Immature natural killer cell (primary cell): Measurements from ENCODE around the gene CBLC. TPM values are rescaled to one million over a fixed set of nuclear protein-coding genes. Genes with fewer than 3 reads are reported as not detected.

Experiments used
- DNase-seq, 3 donors: peaks; one replicate each; pipeline ENCODE4 v3.0.0; 2022; ENCODE audit warnings: mixed read lengths in 1 of 3
- H3K27ac Mint-ChIP-seq, 6 donors: one replicate each; pipeline ENCODE4 v1.8.0; 2020; ENCODE audit warnings: mixed read lengths in 6 of 6, mild to moderate bottlenecking in 5 of 6, inconsistent platforms in 4 of 6, moderate library complexity in 3 of 6
- H3K27me3 Mint-ChIP-seq, 3 donors: one replicate each; pipeline ENCODE4 v1.8.0; 2020 to 2021; ENCODE audit warnings: low read depth in 3 of 3, mild to moderate bottlenecking in 3 of 3, mixed read lengths in 3 of 3, moderate library complexity in 3 of 3, inconsistent platforms in 1 of 3
- H3K36me3 Mint-ChIP-seq, 3 donors: one replicate each; pipeline ENCODE4 v1.8.0; 2020; ENCODE audit warnings: mixed read lengths in 3 of 3, inconsistent platforms in 2 of 3, mild to moderate bottlenecking in 2 of 3
- H3K4me1 Mint-ChIP-seq, 2 donors: one replicate each; pipeline ENCODE4 v1.8.0; 2020; ENCODE audit warnings: inconsistent platforms in 2 of 2, mild to moderate bottlenecking in 2 of 2, mixed read lengths in 2 of 2, moderate library complexity in 1 of 2
- H3K4me3 Mint-ChIP-seq, 5 donors: one replicate each; pipeline ENCODE4 v1.8.0; 2020; ENCODE audit warnings: mild to moderate bottlenecking in 5 of 5, mixed read lengths in 5 of 5, inconsistent platforms in 3 of 5, moderate library complexity in 3 of 5
- H3K9me3 Mint-ChIP-seq, 6 donors: one replicate each; pipeline ENCODE4 v1.8.0; 2020; ENCODE audit warnings: mild to moderate bottlenecking in 6 of 6, mixed read lengths in 6 of 6, inconsistent platforms in 4 of 6, moderate library complexity in 3 of 6
- polyA plus RNA-seq, 3 donors: library from polyadenylated mRNA; unstranded; fragments of 300-500 nt; fragmentation: Illumina TruSeq; gene quantifications; one replicate each; pipeline ENCODE4 v1.2.3, GENCODE V29; 2021

The CBLC gene, protein sequence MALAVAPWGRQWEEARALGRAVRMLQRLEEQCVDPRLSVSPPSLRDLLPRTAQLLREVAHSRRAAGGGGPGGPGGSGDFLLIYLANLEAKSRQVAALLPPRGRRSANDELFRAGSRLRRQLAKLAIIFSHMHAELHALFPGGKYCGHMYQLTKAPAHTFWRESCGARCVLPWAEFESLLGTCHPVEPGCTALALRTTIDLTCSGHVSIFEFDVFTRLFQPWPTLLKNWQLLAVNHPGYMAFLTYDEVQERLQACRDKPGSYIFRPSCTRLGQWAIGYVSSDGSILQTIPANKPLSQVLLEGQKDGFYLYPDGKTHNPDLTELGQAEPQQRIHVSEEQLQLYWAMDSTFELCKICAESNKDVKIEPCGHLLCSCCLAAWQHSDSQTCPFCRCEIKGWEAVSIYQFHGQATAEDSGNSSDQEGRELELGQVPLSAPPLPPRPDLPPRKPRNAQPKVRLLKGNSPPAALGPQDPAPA
- not detected for polyA plus RNA-seq

DNA sequence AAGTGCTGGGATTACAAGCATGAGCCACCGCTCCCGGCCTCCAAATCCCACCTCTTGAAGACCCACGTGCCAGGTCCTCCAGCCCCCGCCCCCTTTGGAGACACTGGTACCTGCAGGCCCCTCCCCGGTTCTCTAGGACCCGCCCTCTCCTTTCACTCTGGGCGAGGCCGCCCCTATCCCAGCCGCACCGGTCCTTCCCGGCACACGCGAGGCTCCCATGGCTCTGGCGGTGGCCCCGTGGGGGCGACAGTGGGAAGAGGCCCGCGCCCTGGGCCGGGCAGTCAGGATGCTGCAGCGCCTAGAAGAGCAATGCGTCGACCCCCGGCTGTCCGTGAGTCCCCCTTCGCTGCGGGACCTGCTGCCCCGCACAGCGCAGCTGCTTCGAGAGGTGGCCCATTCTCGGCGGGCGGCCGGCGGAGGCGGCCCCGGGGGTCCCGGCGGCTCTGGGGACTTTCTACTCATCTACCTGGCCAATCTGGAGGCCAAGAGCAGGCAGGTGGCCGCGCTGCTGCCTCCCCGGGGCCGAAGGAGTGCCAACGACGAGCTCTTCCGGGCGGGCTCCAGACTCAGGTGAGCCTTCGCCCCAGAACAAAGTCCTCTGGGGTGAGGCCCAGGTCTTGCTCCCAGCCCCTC lies at the start of gene CBLC:
TSS of gene CBLC (plus strand) at position 176 of the 633 bp plus-strand sequence. CDS start at position 218, 42 bp downstream.
- H3K4me1 Mint-ChIP-seq: no peaks in the 10 kb centered on the region
- no peak within 1 kb of the TSS for H3K27ac Mint-ChIP-seq
- H3K4me3 Mint-ChIP-seq: no peak within 1 kb of the TSS
- H3K27me3 Mint-ChIP-seq: peaks cover 0 to 5% (median 0%) of the 10 kb centered on the region in 3 donors
- H3K36me3 Mint-ChIP-seq: no peaks in the 10 kb centered on the region
- no peak for DNase-seq
- H3K9me3 Mint-ChIP-seq: no peaks in the 10 kb centered on the region

DNA sequence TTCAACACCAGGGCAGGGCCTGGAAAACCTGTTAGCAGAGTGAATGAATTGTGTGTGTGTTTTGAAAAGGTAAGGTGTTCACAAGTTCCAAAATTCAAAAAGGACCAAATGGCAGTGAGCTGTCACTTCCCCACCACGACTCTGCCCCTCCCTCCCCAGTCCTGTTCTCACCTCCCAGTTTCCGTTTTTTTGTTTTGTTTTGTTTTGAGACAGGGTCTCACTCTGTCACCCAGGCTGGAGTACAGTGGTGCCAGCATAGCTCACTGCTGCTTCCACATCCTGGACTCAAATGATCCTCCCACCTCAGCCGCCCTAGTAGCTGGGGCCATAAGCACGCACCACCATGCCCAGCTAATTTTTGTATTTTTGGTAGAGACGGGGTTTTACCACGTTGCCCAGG lies 49.5 kb upstream of the CBLC start:
- Mint-ChIP-seq H3K4me1 (peaks cover 24 to 26% of the 10 kb centered on the region in 2 donors), H3K27me3 (peaks cover 4 to 10% (median 9%) of the 10 kb centered on the region in 3 donors), H3K36me3 (no peaks in the 10 kb centered on the region), H3K4me3 (peak overlapping the region in 2 of 5 donors; percentile 4 to 31), H3K27ac (peak overlapping the region in 3 of 6 donors; percentile 64 to 73 (median 69)), H3K9me3 (no peaks in the 10 kb centered on the region)
- no peak for DNase-seq

DNA sequence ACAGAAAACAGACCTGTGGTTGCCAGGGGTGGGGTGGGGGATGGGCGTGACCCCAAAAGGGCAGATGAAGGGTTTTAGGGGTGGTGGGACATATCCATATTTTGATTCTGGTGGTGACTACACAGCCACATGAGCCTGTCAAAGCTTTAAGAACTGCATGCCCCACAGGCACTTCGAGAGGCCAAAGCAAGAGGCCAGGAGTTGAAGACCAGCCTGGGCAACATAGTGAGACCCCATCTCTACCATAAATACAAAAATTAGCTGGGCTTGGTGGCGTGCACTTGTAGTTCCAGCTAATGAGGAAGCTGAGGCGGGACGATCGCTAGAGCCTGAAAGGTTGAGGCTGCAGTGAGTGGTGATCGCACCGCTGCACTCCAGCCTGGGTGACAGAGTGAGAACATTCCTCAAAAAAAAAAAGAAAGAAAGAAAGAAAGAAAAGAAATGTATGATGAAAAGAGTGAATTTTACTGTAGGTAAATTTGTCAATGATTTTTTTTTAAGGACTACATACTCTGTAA lies 48.1 kb upstream of the CBLC start:
- no peak overlapping the region for H3K4me3 Mint-ChIP-seq
- no peaks in the 10 kb centered on the region for H3K9me3 Mint-ChIP-seq

DNA sequence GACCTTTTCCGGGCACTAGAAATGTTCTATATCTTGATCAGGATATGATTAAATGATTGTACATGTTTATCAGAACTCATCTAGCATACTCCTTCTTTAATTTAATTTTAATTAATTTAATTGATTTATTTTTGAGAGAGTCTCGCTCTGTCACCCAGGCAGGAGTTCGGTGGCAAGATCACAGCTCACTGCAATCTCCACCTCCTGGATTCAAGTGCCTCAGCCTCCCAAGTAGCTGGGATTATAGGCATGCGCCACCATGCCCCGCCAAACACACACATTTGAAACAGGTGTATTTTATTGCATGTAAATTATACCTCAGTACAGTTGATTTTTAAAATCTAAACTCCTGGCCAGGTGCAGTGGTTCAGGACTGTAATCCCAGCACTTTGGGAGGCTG lies 46.6 kb upstream of the CBLC start:
- Mint-ChIP-seq H3K36me3 (no peaks in the 10 kb centered on the region), H3K4me3 (no peak overlapping the region), H3K4me1 (peaks cover 14% of the 10 kb centered on the region in 2 donors), H3K9me3 (no peaks in the 10 kb centered on the region), H3K27me3 (peaks cover 4 to 8% (median 5%) of the 10 kb centered on the region in 3 donors), H3K27ac (no peak overlapping the region)
- DNase-seq: no peak

More for the DNA sequence above, 48.1 kb upstream of the CBLC start:
- Mint-ChIP-seq H3K27ac (no peak overlapping the region), H3K27me3 (peaks cover 3 to 7% (median 4%) of the 10 kb centered on the region in 3 donors), H3K4me1 (peaks cover 11 to 12% of the 10 kb centered on the region in 2 donors), H3K36me3 (no peaks in the 10 kb centered on the region)
- no peak for DNase-seq

DNA sequence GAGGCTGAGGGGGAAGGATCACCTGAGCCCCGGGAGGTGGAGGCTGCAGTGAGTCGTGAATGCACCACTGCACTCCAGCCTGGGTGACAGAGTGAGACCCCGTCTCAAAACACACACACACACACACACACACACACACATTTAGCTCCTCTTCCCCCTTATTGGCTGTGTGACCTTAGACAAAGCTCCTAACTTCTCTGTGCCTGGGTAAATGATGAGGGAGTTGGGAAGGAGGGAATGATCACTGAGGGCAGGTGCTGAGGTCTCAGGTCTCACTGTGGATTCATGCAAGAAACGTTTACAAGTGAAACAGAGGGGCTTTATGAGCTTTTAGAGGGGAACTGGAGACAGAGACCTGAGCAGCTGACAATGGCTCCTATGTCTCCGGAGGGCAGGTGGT lies 46.1 kb upstream of the CBLC start:
- DNase-seq: no peak
- H3K4me1 Mint-ChIP-seq: peaks cover 14 to 18% of the 10 kb centered on the region in 2 donors
- H3K27me3 Mint-ChIP-seq: peaks cover 4 to 8% (median 8%) of the 10 kb centered on the region in 3 donors
- no peaks in the 10 kb centered on the region for H3K36me3 Mint-ChIP-seq
- H3K9me3 Mint-ChIP-seq: no peaks in the 10 kb centered on the region
- peak overlapping the region in 1 of 6 donors; percentile 41 for H3K27ac Mint-ChIP-seq
- no peak overlapping the region for H3K4me3 Mint-ChIP-seq

DNA sequence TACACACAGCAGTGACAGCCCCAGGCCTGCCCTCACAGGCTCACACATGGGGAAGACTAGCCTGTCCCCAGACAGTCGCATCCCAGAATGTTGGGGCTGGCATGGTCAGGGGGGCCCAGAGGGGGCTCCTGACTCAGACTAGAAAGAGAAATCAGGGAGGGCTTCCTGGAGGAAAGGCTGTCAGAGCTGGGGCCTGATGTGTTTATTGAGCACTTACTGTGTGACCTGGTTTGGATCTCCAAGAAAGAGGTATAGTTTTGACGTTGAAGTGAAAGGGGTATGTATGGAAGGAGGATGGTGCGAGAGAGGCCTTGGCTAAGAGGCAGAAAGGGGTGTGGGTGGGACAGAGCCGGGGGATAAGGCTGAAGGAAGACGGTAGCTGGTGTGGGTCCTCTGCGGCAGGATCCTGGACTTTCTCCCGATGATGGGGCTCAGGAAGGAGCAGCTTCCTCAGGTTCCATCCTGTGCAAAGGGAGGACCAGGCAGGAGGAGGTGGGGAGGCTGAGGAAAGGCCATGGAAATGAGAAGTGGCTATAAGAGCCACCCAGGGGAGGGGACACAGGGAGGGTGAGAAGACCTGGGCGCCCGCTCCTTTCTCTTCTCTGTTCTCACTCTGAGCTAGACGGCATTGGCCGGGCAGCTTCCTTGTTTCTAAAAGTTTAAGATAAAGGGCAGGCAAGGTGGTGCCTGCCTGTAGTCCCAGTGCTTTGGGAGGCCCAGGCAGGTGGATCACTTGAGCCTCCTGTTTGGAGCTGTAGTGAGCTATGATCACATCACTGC lies 45.3 kb upstream of the CBLC start:
- no peak for DNase-seq
- Mint-ChIP-seq H3K9me3 (no peaks in the 10 kb centered on the region), H3K4me1 (peaks cover 22 to 26% of the 10 kb centered on the region in 2 donors), H3K36me3 (no peaks in the 10 kb centered on the region), H3K27ac (peak overlapping the region in 1 of 6 donors; percentile 13), H3K27me3 (peaks cover 4 to 8% (median 8%) of the 10 kb centered on the region in 3 donors), H3K4me3 (no peak overlapping the region)

DNA sequence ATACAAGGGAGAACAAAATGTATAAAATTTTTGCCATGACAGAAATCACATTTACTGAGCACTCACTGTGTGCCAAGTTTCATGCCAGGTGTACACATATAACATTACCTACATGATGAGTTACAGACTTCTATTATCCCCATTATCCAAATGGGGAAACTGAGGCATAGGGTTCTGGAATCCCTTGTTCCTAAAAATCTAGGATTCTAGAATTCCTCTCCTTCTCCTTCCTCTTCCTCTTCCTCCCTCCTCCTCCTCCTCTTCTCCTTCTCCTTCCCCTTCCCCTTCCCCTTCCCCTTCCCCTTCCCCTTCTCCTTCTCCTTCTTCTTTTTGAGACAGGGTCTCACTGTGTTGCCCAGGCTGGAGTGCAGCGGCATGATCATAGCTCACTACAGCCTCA lies 43.3 kb upstream of the CBLC start:
- DNase-seq: no peak
- peaks cover 29 to 34% of the 10 kb centered on the region in 2 donors for H3K4me1 Mint-ChIP-seq
- no peaks in the 10 kb centered on the region for H3K9me3 Mint-ChIP-seq
- peaks cover 4 to 8% (median 6%) of the 10 kb centered on the region in 3 donors for H3K27me3 Mint-ChIP-seq
- no peak overlapping the region for H3K4me3 Mint-ChIP-seq
- H3K27ac Mint-ChIP-seq: no peak overlapping the region
- H3K36me3 Mint-ChIP-seq: no peaks in the 10 kb centered on the region

DNA sequence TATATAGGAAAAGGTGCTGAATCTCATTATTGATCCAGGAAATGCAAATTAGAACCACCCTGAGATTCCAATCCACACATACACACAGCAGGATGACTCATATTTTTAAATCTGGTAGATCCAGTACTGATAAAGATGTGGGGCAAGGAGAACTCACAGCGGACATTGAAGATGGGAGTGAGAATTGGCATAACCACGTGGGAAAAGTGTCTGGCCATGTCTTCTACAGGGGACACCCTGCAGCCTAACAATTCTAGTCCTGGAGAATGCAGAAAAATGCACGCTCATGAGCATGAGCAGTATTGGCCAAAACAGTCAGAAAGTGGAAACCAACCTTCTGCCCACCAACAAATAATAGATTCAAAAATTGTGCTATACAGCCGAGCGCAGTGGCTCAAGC lies 42.7 kb upstream of the CBLC start:
- DNase-seq: no peak
- Mint-ChIP-seq H3K27me3 (peaks cover 4 to 11% (median 4%) of the 10 kb centered on the region in 3 donors), H3K27ac (peak overlapping the region in 1 of 6 donors; percentile 84), H3K9me3 (no peaks in the 10 kb centered on the region), H3K36me3 (no peaks in the 10 kb centered on the region), H3K4me3 (no peak overlapping the region), H3K4me1 (peaks cover 31 to 34% of the 10 kb centered on the region in 2 donors)

DNA sequence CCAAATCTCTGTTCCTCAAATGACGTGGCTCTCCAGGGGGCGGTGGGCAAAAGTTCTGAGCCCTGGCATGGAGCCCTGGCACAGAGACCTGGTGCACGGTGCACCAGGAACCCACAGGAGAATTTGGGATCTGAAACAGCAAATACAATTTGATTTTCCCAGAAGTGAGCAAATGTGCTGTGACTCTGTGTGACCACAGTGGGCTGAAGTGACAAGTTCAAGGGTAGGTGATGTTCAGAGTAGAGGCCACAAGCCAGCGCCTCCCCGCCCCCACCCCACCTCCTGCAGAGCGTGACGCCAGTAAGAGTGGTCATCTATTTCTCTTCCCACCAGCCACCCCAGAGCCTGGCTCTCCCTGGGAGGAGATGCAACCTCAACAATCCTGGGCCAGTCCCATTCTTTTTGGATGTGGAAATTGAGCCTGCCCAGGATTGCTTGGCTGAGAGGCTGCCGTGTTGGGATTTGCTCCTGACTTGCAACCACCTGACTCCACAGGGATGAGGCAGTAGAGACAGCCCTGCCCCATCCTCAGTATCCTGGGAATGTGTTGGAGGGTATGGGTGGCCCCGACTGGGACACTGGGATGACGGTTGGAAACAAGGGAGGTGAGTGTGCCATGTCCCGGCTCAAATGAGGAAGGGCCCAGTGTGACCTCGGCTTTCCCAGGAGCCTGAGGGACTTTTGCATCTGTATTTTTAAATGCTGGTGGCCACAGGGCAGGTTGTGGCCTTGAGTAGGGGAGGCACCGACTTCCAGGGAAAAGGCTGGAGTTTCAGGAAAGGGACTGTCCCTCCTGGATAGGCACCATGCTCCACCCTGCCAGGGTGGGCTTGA lies 40.2 kb upstream of the CBLC start:
- H3K4me3 Mint-ChIP-seq: peak overlapping the region; percentile 56 to 85 (median 80)
- peaks cover 39% of the 10 kb centered on the region in 2 donors for H3K4me1 Mint-ChIP-seq
- no peaks in the 10 kb centered on the region for H3K36me3 Mint-ChIP-seq
- DNase-seq: peak; percentile 48 to 59 (median 51)
- peaks cover 0 to 10% (median 4%) of the 10 kb centered on the region in 3 donors for H3K27me3 Mint-ChIP-seq
- H3K27ac Mint-ChIP-seq: peak overlapping the region; percentile 69 to 91 (median 89)
- H3K9me3 Mint-ChIP-seq: no peaks in the 10 kb centered on the region

DNA sequence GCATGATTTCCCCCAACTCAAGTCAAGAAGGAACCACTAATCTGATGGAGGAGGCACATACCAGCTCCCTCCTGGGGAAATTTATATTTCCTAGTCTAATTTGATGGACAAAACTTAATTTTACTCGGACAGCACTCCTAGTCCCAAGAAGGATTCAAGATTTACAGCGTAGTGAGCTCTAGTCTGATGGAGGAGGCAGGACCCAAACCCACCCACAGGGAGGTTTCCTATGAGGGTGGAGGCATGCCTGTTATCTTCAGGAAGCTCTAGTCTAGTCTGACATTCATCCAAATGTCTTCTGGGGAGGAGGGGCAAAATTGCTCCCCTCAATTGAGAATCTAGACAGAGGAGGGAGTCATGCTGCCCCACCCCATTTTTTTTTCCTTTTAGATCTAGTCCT lies 39.6 kb upstream of the CBLC start:
- Mint-ChIP-seq H3K4me1 (peaks cover 39 to 44% of the 10 kb centered on the region in 2 donors), H3K36me3 (no peaks in the 10 kb centered on the region), H3K9me3 (no peaks in the 10 kb centered on the region), H3K4me3 (peak overlapping the region in 2 of 5 donors; percentile 50 to 80), H3K27me3 (peaks cover 0 to 9% (median 4%) of the 10 kb centered on the region in 3 donors), H3K27ac (peak overlapping the region in 4 of 6 donors; percentile 40 to 91 (median 72))
- DNase-seq: no peak

DNA sequence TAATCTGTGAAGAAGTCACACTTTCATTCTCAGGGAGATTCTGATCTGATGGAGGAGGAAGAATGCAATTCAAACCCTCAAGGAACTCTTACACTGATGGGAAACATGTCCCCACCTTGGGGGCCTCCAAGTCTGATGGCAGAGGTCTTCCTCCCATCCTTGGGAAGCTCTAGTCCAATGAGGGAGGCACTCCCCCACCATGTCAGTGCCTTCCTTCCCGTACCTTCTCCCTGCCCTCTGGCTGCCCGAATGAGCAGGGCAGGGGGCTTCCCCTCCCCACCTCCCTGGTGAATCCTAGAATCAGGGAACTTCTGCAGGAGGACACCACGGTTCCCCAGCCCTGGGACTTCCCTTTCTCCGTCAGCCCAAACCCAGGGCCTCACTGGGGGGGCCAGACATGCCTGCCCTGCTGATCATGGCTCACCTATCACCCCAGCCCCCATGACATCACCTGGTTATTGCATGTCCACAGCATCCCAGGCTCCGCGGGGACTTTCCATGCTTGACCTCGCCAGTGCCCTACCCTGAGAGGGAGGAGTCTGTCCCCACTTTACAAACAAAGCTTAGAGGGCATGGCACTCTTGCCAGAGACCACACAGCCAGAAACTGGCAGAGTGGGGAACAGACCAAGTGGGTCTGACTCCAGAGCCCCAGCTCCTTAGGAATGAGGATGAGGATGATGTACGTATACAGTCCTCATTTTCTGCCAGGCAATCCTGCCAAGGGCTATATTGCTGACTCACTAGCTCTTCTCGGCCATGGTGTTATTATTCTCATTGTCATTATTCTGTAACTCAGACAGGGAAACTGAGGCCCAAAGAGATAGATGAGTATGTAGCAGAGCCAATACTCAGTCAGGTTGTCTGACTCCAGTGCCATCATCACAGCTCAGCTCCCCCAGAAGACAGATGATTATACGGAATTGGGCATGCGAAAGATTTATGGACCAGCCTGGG lies 38.8 kb upstream of the CBLC start:
- no peaks in the 10 kb centered on the region for H3K36me3 Mint-ChIP-seq
- no peak for DNase-seq
- peaks cover 0 to 9% (median 4%) of the 10 kb centered on the region in 3 donors for H3K27me3 Mint-ChIP-seq
- H3K4me3 Mint-ChIP-seq: peak overlapping the region in 1 of 5 donors; percentile 49
- H3K9me3 Mint-ChIP-seq: no peaks in the 10 kb centered on the region
- peaks cover 39 to 44% of the 10 kb centered on the region in 2 donors for H3K4me1 Mint-ChIP-seq
- H3K27ac Mint-ChIP-seq: peak overlapping the region in 4 of 6 donors; percentile 40 to 91 (median 72)
